K562 (cell line): ENCODE results near the gene CMSS1. TPM values are rescaled to one million over a fixed set of nuclear protein-coding genes. Genes with fewer than 3 reads are reported as not detected.

Source experiments
- ATAC-seq: fragments of 200-7000 bp; cut with Tn5 transposase; 3 replicates; pipeline ENCODE4 v1.9.1; 2020; ENCODE audit warnings: moderate library complexity
- BruUV-seq: library from RNA; stranded (reverse); fragments of 400-500 nt; replicated peaks from 2 replicates; lab custom pipeline; 2021; lab: Mats Ljungman, UMichigan
- CTCF ChIA-PET: fragments of 300-600 bp; formaldehyde crosslinking; extraction: SDS; loops from one replicate; lab custom pipeline; 2021; ENCODE audit warnings: low intra/inter-chr PET ratio; lab: Yijun Ruan, JAX
- POLR2A ChIA-PET: fragments of 300-600, 350-650 bp; sonication (Branson Sonifier 250); formaldehyde crosslinking; extraction: SDS; loops from one replicate; lab custom pipeline; 2021; ENCODE audit warnings: antibody characterized with exemption, inconsistent platforms; lab: Yijun Ruan, JAX
- DNase-seq, 4 experiments: peaks; one replicate each; pipeline versions ENCODE4 v3.0.0 to v3.0.0-alpha.2; 2011 to 2018; ENCODE audit warnings: low spot score in 3 of 4, mixed read lengths in 3 of 4; ENCODE audit errors: extremely low read depth in 1 of 4
- FAIRE-seq: peaks from 2 replicates; lab custom pipeline; 2011; peaks lifted over from hg19 to GRCh38; lab: Jason Lieb, UNC
- H2AFZ ChIP-seq: 2 replicates; pipeline ENCODE4 v1.6.0; 2011; ENCODE audit warnings: low read depth, low read length, control low read depth, inconsistent platforms
- H3K27ac ChIP-seq: fragments of 200-600 bp; 3 replicates; pipeline ENCODE4 v1.8.0; 2011; ENCODE audit warnings: low read depth, mild to moderate bottlenecking, control low read depth, inconsistent platforms, low read length, moderate library complexity, mixed read lengths; ENCODE audit errors: extremely low read depth
- H3K27me3 ChIP-seq, 2 experiments: fragments of 300-600 bp in 1 of 2; 2 replicates in 1 of 2; 3 replicates in 1 of 2; pipeline versions ENCODE4 v1.6.0 to v1.8.0; 2011; ENCODE audit warnings: inconsistent platforms in 2 of 2, low read length in 2 of 2, mild to moderate bottlenecking in 1 of 2, mixed read lengths in 1 of 2, moderate library complexity in 1 of 2; ENCODE audit not compliant: control insufficient read depth in 2 of 2, insufficient read depth in 2 of 2
- H3K36me3 ChIP-seq: fragments of 300-600 bp; 3 replicates; pipeline ENCODE4 v1.8.0; 2011; ENCODE audit warnings: mild to moderate bottlenecking, low read length, inconsistent platforms; ENCODE audit not compliant: control insufficient read depth, insufficient read depth
- H3K4me1 ChIP-seq, 2 experiments: fragments of 200-600 bp in 1 of 2; replicated peaks in 1 of 2; 2 replicates in 1 of 2; 3 replicates in 1 of 2; pipeline versions ENCODE4 v1.5.1 to v1.8.0; 2011; ENCODE audit warnings: inconsistent platforms in 2 of 2, low read length in 2 of 2, mild to moderate bottlenecking in 1 of 2, mixed read lengths in 1 of 2, moderate library complexity in 1 of 2; ENCODE audit not compliant: control insufficient read depth in 2 of 2, insufficient read depth in 2 of 2
- H3K4me2 ChIP-seq: 2 replicates; pipeline ENCODE4 v1.6.1; 2011; ENCODE audit warnings: low read length, control low read depth, inconsistent platforms, mixed read lengths; ENCODE audit not compliant: insufficient read depth
- H3K4me3 ChIP-seq: fragments of 200-600 bp; sonication (generic), shearing (Covaris generic); 2 replicates; pipeline ENCODE4 v1.5.1; 2016; ENCODE audit warnings: control low read depth, inconsistent platforms
- H3K79me2 ChIP-seq: fragments of 200-600 bp; 3 replicates; pipeline ENCODE4 v1.8.0; 2011; ENCODE audit warnings: low read length, inconsistent platforms; ENCODE audit not compliant: control insufficient read depth, insufficient read depth
- H3K9ac ChIP-seq, 2 experiments: 2 replicates each; pipeline versions ENCODE4 v1.6.0 to v1.6.1; 2011; ENCODE audit warnings: low read depth in 2 of 2, low read length in 2 of 2, control low read depth in 1 of 2, inconsistent platforms in 1 of 2, mild to moderate bottlenecking in 1 of 2, mixed read lengths in 1 of 2; ENCODE audit not compliant: insufficient read depth in 1 of 2
- H3K9me1 ChIP-seq: one replicate; pipeline ENCODE4 v1.6.0; 2011; ENCODE audit warnings: inconsistent platforms, mild to moderate bottlenecking, low read length, moderate library complexity; ENCODE audit not compliant: control insufficient read depth, insufficient read depth
- H3K9me3 ChIP-seq: replicated peaks from 2 replicates; pipeline ENCODE4 v1.5.1; 2011; ENCODE audit warnings: low read depth, low read length, inconsistent platforms; ENCODE audit not compliant: control insufficient read depth, insufficient read depth
- H4K20me1 ChIP-seq: replicated peaks from 2 replicates; pipeline ENCODE4 v1.6.1; 2011; ENCODE audit warnings: low read length, inconsistent platforms, mixed read lengths; ENCODE audit not compliant: control insufficient read depth, insufficient read depth
- COPS2 ChIP-seq: fragments of 450-650 bp; conservative IDR thresholded peaks from 2 replicates; pipeline ENCODE4 v1.6.1; 2016; ENCODE audit warnings: mild to moderate bottlenecking, moderate library complexity
- MEF2D ChIP-seq: conservative IDR thresholded peaks from 2 replicates; pipeline ENCODE4 v1.6.1; 2016; ENCODE audit warnings: low read depth, missing genetic modification characterization, missing compliant biosample characterization
- RBM17 ChIP-seq: fragments of 200-400 bp; formaldehyde crosslinking; IDR thresholded peaks from 2 replicates; pipeline ENCODE4 v1.6.1; 2017; ENCODE audit warnings: low read depth, mild to moderate bottlenecking, low read length, borderline replicate concordance
- ZFP1 ChIP-seq: fragments of 450-650 bp; formaldehyde crosslinking; IDR thresholded peaks from 2 replicates; pipeline ENCODE4 v1.4.0; 2020; ENCODE audit warnings: mild to moderate bottlenecking, mixed read lengths
- WGBS: fragments of 100-300 bp; shearing (Covaris generic); methylation state at CpG from one replicate; pipeline ENCODE4 v1.1.6; 2016; ENCODE audit warnings: low coverage, mixed read lengths; ENCODE audit not compliant: insufficient coverage; ENCODE audit errors: missing lambda C conversion rate; 5-methylcytosine and 5-hydroxymethylcytosine counted together
- in situ Hi-C: fragments of 300-500 bp; cut with MboI; formaldehyde crosslinking; loops from 4 replicates; pipeline ENCODE4 v1.15.0; 2018; ENCODE audit warnings: inconsistent platforms, mixed read lengths
- intact Hi-C: fragments of 100-400 bp; cut with micrococcal nuclease; formaldehyde crosslinking; loops from 2 replicates; pipeline ENCODE4 v1.14.2; 2022
- polyA plus RNA-seq, 8 experiments: library from polyadenylated mRNA; depleted of rRNA in 4 of 8; stranded (reverse) in 5 of 8; unstranded in 3 of 8; fragments of >200 nt; fragmentation: Nextera tagmentation in 2 of 8; fragmentation: Illumina TruSeq in 1 of 8; extraction: Ambion mirVana in 2 of 8; extraction: Trizol in 1 of 8; gene quantifications; 2 replicates each; pipeline versions ENCODE4 v1.2.1 to v1.2.3, GENCODE V29; 2011 to 2014; ENCODE audit warnings: inconsistent platforms in 1 of 8, missing spikeins in 1 of 8
- total RNA-seq, 7 experiments: library from RNA; depleted of rRNA in 6 of 7; stranded (reverse); fragments of >200 nt in 6 of 7; fragmentation: Illumina TruSeq in 2 of 7; extraction: Trizol in 2 of 7; gene quantifications; 2 replicates each; pipeline versions ENCODE4 v1.2.1 to v1.2.3, GENCODE V29; 2011 to 2021; ENCODE audit warnings: low replicate concordance in 1 of 7
- TF ChIP-seq, protein P1 (sequence below): fragments of 450-650 bp; IDR thresholded peaks from 2 replicates; pipeline ENCODE4 v1.6.1; 2016

CMSS1 gene
- total and polyA plus RNA-seq, 9 of the 15 experiments (the other 6 are each of a cell fraction or from before 2014, with no cell fraction given), result 46.9 to 109 (median 72.3) TPM

DNA sequence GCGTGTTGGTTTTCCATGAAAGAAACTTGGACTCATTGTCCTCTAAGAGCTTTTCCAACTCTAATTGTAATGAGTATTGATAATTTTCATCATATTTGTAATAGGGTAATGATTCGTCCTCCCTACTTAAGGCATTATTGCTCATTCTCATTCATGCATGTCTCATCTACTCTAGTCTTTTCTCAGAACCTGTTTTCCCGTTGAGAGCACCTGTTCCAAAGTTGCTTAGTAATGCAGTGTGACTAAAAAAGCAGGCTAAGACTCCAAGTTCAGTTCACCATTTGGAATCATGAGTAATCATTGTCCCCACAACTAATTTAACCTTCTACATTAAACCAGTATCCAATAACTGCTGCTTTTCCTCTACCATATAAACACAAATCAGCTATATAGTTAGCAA lies 212.7 kb downstream of the CMSS1 start:
- in situ Hi-C loops (no loop called here), intact Hi-C loops (no loop called here)
- TF ChIP-seq, protein P1, sequence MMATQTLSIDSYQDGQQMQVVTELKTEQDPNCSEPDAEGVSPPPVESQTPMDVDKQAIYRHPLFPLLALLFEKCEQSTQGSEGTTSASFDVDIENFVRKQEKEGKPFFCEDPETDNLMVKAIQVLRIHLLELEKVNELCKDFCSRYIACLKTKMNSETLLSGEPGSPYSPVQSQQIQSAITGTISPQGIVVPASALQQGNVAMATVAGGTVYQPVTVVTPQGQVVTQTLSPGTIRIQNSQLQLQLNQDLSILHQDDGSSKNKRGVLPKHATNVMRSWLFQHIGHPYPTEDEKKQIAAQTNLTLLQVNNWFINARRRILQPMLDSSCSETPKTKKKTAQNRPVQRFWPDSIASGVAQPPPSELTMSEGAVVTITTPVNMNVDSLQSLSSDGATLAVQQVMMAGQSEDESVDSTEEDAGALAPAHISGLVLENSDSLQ, result no peak
- no peak for TF ChIP-seq ZFP1 (CRISPR knock-in tag)
- no peak for TF ChIP-seq COPS2
- no peak for TF ChIP-seq MEF2D (tag)
- TF ChIP-seq RBM17, result no peak
- no peak overlapping the region for H3K27ac ChIP-seq
- H3K79me2 ChIP-seq, result no peaks in the 10 kb centered on the region
- CTCF ChIA-PET, result no interaction called here
- POLR2A ChIA-PET, result interaction anchor here (0.8 to 1.3 kb wide), 2 partner anchors 13 to 14 kb away, joined by 3 to 4 read pairs; no protein-coding TSS in a partner anchor
- no peaks in the 10 kb centered on the region for H3K27me3 ChIP-seq
- no TSS peak for BruUV-seq
- H2AFZ ChIP-seq, result no peak overlapping the region
- DNase-seq (no peak), FAIRE-seq (no peak), ATAC-seq (no peak)
- H3K9me3 ChIP-seq, result no peaks in the 10 kb centered on the region
- H3K9ac ChIP-seq, result no peak overlapping the region
- peaks cover 4% of the 10 kb centered on the region; the same call in 1 of the 2 replicates for H4K20me1 ChIP-seq
- H3K4me3 ChIP-seq, result no peak overlapping the region
- no peaks in the 10 kb centered on the region for H3K36me3 ChIP-seq
- H3K9me1 ChIP-seq, result no peaks in the 10 kb centered on the region
- H3K4me1 ChIP-seq, result peaks cover 0 to 29% of the 10 kb centered on the region in 2 experiments; a peak in 2 of 5 replicates
- WGBS, result 66% methylated on average over 3 of the region's 3 CpGs
- H3K4me2 ChIP-seq, result no peak overlapping the region
